H1 (cell line): ENCODE measurements around the gene TM9SF2. TPM values are rescaled to one million over a fixed set of nuclear protein-coding genes. Genes with fewer than 3 reads are reported as not detected.

Experiments used
- CTCF ChIA-PET: fragments of 300-600 bp; sonication (Branson Sonifier 250); formaldehyde crosslinking; loops from one replicate; lab custom pipeline; 2021; ENCODE audit not compliant: partially characterized antibody; lab: Charles Lee
- POLR2A ChIA-PET: fragments of 300-600 bp; sonication (Branson Sonifier 250); formaldehyde crosslinking; loops from one replicate; lab custom pipeline; 2021; ENCODE audit warnings: inconsistent platforms; ENCODE audit not compliant: partially characterized antibody; lab: Charles Lee
- DNase-seq, 2 experiments: peaks; one replicate each; pipeline versions ENCODE4 v3.0.0 to v3.0.0-alpha.2; 2010 to 2022; ENCODE audit warnings: low spot score in 2 of 2, low read depth in 1 of 2, mixed read lengths in 1 of 2
- FAIRE-seq: peaks from 2 replicates; lab custom pipeline; 2011; peaks lifted over from hg19 to GRCh38; lab: Jason Lieb, UNC
- H2AFZ ChIP-seq: 2 replicates; pipeline ENCODE4 v1.8.1; 2012; ENCODE audit warnings: low read length, inconsistent platforms
- H2AK5ac ChIP-seq: 2 replicates; pipeline ENCODE4 v1.6.1; 2013; ENCODE audit warnings: low read depth, low read length
- H2BK120ac ChIP-seq: replicated peaks from 2 replicates; pipeline ENCODE3; 2013; ENCODE audit warnings: low read depth, low read length, inconsistent platforms
- H2BK12ac ChIP-seq: 2 replicates; pipeline ENCODE4 v1.6.1; 2013; ENCODE audit warnings: low read depth, low read length
- H2BK15ac ChIP-seq: 2 replicates; pipeline ENCODE4 v1.6.1; 2013; ENCODE audit warnings: low read length
- H2BK20ac ChIP-seq: 2 replicates; pipeline ENCODE4 v1.6.1; 2013; ENCODE audit warnings: low read length
- H2BK5ac ChIP-seq: 2 replicates; pipeline ENCODE4 v1.6.1; 2013; ENCODE audit warnings: low read depth, low read length
- H3K14ac ChIP-seq: 2 replicates; pipeline ENCODE4 v1.6.1; 2013; ENCODE audit warnings: inconsistent platforms; ENCODE audit not compliant: insufficient read length
- H3K18ac ChIP-seq: 2 replicates; pipeline ENCODE4 v1.6.1; 2013; ENCODE audit warnings: low read length; ENCODE audit errors: extremely low read depth
- H3K23ac ChIP-seq: 2 replicates; pipeline ENCODE4 v1.6.1; 2013; ENCODE audit warnings: inconsistent platforms; ENCODE audit not compliant: insufficient read length
- H3K23me2 ChIP-seq: 2 replicates; pipeline ENCODE4 v1.6.1; 2013; ENCODE audit warnings: low read depth, low read length
- H3K27ac ChIP-seq: 2 replicates; pipeline ENCODE4 v1.6.1; 2011; ENCODE audit warnings: low read depth, low read length, inconsistent platforms
- H3K27me3 ChIP-seq, 4 experiments: replicated peaks in 1 of 4; 1 replicate in 1 of 4; 2 replicates in 3 of 4; pipeline versions ENCODE4 v1.6.1 to v1.8.1; 2011 to 2013; ENCODE audit warnings: low read length in 3 of 4, mild to moderate bottlenecking in 3 of 4, inconsistent platforms in 2 of 4, mixed read lengths in 2 of 4, moderate library complexity in 1 of 4; ENCODE audit not compliant: control insufficient read depth in 3 of 4, insufficient read depth in 3 of 4; ENCODE audit errors: extremely low read depth in 1 of 4
- H3K36me3 ChIP-seq, 4 experiments: 2 replicates each; pipeline versions ENCODE4 v1.6.1 to v1.8.1; 2011 to 2013; ENCODE audit warnings: mild to moderate bottlenecking in 4 of 4, low read length in 3 of 4, moderate library complexity in 2 of 4, control low read depth in 1 of 4, inconsistent platforms in 1 of 4; ENCODE audit not compliant: insufficient read depth in 4 of 4, control insufficient read depth in 2 of 4
- H3K4ac ChIP-seq: replicated peaks from 2 replicates; pipeline ENCODE3; 2013; ENCODE audit warnings: low read length, low read depth, mixed read lengths, inconsistent platforms; ENCODE audit not compliant: insufficient read length
- H3K4me1 ChIP-seq, 4 experiments: replicated peaks in 1 of 4; 1 replicate in 1 of 4; 2 replicates in 3 of 4; pipeline versions ENCODE4 v1.6.1 to v1.8.1; 2011 to 2013; ENCODE audit warnings: low read length in 3 of 4, inconsistent platforms in 2 of 4, mixed read lengths in 1 of 4; ENCODE audit not compliant: insufficient read depth in 4 of 4, control insufficient read depth in 3 of 4
- H3K4me2 ChIP-seq, 2 experiments: 2 replicates each; pipeline versions ENCODE4 v1.6.1 to v1.8.1; 2011 to 2013; ENCODE audit warnings: low read depth in 2 of 2, low read length in 2 of 2, control low read depth in 1 of 2, inconsistent platforms in 1 of 2, mild to moderate bottlenecking in 1 of 2; ENCODE audit not compliant: insufficient read depth in 1 of 2
- H3K4me3 ChIP-seq, 4 experiments: fragments of 200-600, 300-600 bp in 1 of 4; sonication (generic), shearing (Covaris generic), sonication (Bioruptor Twin) in 1 of 4; 2 replicates each; pipeline versions ENCODE4 v1.5.1 to v1.8.1; 2011 to 2016; ENCODE audit warnings: low read length in 4 of 4, low read depth in 3 of 4, control low read depth in 2 of 4, inconsistent platforms in 2 of 4, mild to moderate bottlenecking in 2 of 4, mixed read lengths in 1 of 4, moderate library complexity in 1 of 4; ENCODE audit not compliant: insufficient read depth in 2 of 4; ENCODE audit errors: extremely low read depth in 1 of 4
- H3K56ac ChIP-seq: replicated peaks from 2 replicates; pipeline ENCODE3; 2013; ENCODE audit warnings: low read depth, mild to moderate bottlenecking, mixed read lengths, low read length, inconsistent platforms; ENCODE audit not compliant: insufficient read length
- H3K79me1 ChIP-seq: 2 replicates; pipeline ENCODE4 v1.6.1; 2013; ENCODE audit warnings: low read depth, low read length, control low read depth
- H3K79me2 ChIP-seq, 2 experiments: 2 replicates each; pipeline versions ENCODE4 v1.6.1 to v1.8.1; 2012 to 2013; ENCODE audit warnings: low read length in 2 of 2, mild to moderate bottlenecking in 2 of 2, inconsistent platforms in 1 of 2; ENCODE audit not compliant: insufficient read depth in 2 of 2, control insufficient read depth in 1 of 2
- H3K9ac ChIP-seq, 4 experiments: replicated peaks in 1 of 4; 1 replicate in 1 of 4; 2 replicates in 3 of 4; pipeline versions ENCODE4 v1.6.1 to v1.8.1; 2011 to 2013; ENCODE audit warnings: low read depth in 3 of 4, low read length in 3 of 4, control low read depth in 2 of 4, mild to moderate bottlenecking in 2 of 4, moderate library complexity in 2 of 4, inconsistent platforms in 1 of 4; ENCODE audit errors: extremely low read depth in 1 of 4
- H3K9me3 ChIP-seq, 2 experiments: 2 replicates each; pipeline versions ENCODE4 v1.6.1 to v1.8.1; 2012 to 2013; ENCODE audit warnings: mild to moderate bottlenecking in 2 of 2, moderate library complexity in 2 of 2, control low read depth in 1 of 2, inconsistent platforms in 1 of 2, low read depth in 1 of 2, low read length in 1 of 2, mixed read lengths in 1 of 2; ENCODE audit not compliant: insufficient read depth in 2 of 2
- H4K20me1 ChIP-seq, 2 experiments: replicated peaks in 1 of 2; 2 replicates each; pipeline versions ENCODE3 to v1.8.1; 2011 to 2013; ENCODE audit warnings: inconsistent platforms in 2 of 2, low read length in 2 of 2, mild to moderate bottlenecking in 1 of 2; ENCODE audit not compliant: insufficient read depth in 2 of 2, control insufficient read depth in 1 of 2
- H4K5ac ChIP-seq: 2 replicates; pipeline ENCODE4 v1.6.1; 2013; ENCODE audit warnings: low read length, low read depth, mixed read lengths, inconsistent platforms; ENCODE audit not compliant: insufficient read length
- H4K8ac ChIP-seq: 2 replicates; pipeline ENCODE4 v1.8.0; 2013; ENCODE audit warnings: mild to moderate bottlenecking, moderate library complexity, low read length, inconsistent platforms; ENCODE audit not compliant: insufficient read depth; ENCODE audit errors: extremely low read depth
- H4K91ac ChIP-seq: replicated peaks from 2 replicates; pipeline ENCODE3; 2013; ENCODE audit warnings: low read length, mixed read lengths, inconsistent platforms; ENCODE audit not compliant: insufficient read length
- CEBPB ChIP-seq: IDR thresholded peaks from 2 replicates; pipeline ENCODE4 v1.6.1; 2012; ENCODE audit warnings: low read depth, low read length
- CHD1 ChIP-seq: IDR thresholded peaks from 2 replicates; pipeline ENCODE4 v1.6.1; 2012; ENCODE audit warnings: low read depth, low read length, improper control_type of control experiment
- CREB1 ChIP-seq: IDR thresholded peaks from 2 replicates; pipeline ENCODE4 v1.6.1; 2012; ENCODE audit warnings: inconsistent platforms
- KDM5A ChIP-seq: fragments of 200-600 bp; IDR thresholded peaks from 2 replicates; pipeline ENCODE4 v1.7.1; 2012; ENCODE audit warnings: mild to moderate bottlenecking, low read length, inconsistent platforms, mixed read lengths
- NANOG ChIP-seq: IDR thresholded peaks from 2 replicates; pipeline ENCODE4 v1.6.1; 2011; ENCODE audit warnings: low read length, low read depth, mild to moderate bottlenecking, inconsistent platforms; ENCODE audit not compliant: insufficient read depth, poor library complexity, severe bottlenecking
- PHF8 ChIP-seq: fragments of 200-600 bp; sonication (generic); conservative IDR thresholded peaks from 2 replicates; pipeline ENCODE4 v1.7.1; 2012; ENCODE audit warnings: low read depth, mild to moderate bottlenecking, inconsistent platforms, low read length, moderate library complexity
- SIN3A ChIP-seq, 2 experiments: IDR thresholded peaks in 1 of 2; conservative IDR thresholded peaks in 1 of 2; 2 replicates each; pipeline ENCODE4 v1.6.1; 2011 to 2012; ENCODE audit warnings: low read length in 2 of 2, improper control_type of control experiment in 1 of 2, low read depth in 1 of 2, mild to moderate bottlenecking in 1 of 2
- SRF ChIP-seq: IDR thresholded peaks from 2 replicates; pipeline ENCODE4 v1.6.1; 2011; ENCODE audit warnings: mild to moderate bottlenecking, low read depth, low read length, moderate library complexity
- TAF1 ChIP-seq: IDR thresholded peaks from 2 replicates; pipeline ENCODE4 v1.6.1; 2011; ENCODE audit warnings: mild to moderate bottlenecking, low read depth, low read length
- YY1 ChIP-seq: IDR thresholded peaks from 2 replicates; pipeline ENCODE4 v1.6.1; 2011; ENCODE audit warnings: low read depth, mild to moderate bottlenecking, low read length
- WGBS, 2 experiments: shearing (Covaris generic) in 1 of 2; methylation state at CpG; one replicate each; pipeline versions ENCODE4 v1.1.6 to v1.1.7; 2013 to 2015; ENCODE audit warnings: low lambda C conversion rate in 2 of 2, mixed read lengths in 2 of 2, inconsistent platforms in 1 of 2, low coverage in 1 of 2, missing lambda C conversion rate in 1 of 2; ENCODE audit not compliant: insufficient replicate concordance in 2 of 2, insufficient coverage in 1 of 2, insufficient read length in 1 of 2; ENCODE audit errors: extremely low coverage in 1 of 2, missing lambda C conversion rate in 1 of 2; 5-methylcytosine and 5-hydroxymethylcytosine counted together
- polyA plus RNA-seq, 7 experiments: library from polyadenylated mRNA; depleted of rRNA in 3 of 7; stranded (reverse) in 5 of 7; unstranded in 2 of 7; fragments of >200 nt in 5 of 7; fragments of 200-250 nt in 2 of 7; gene quantifications; 1 replicate in 5 of 7; 2 replicates in 1 of 7; 4 replicates in 1 of 7; pipeline versions ENCODE4 v1.2.1 to v1.2.3, GENCODE V29; 2011 to 2013; ENCODE audit warnings: missing spikeins in 2 of 7, mixed read lengths in 2 of 7
- total RNA-seq: library from RNA; stranded (reverse); fragmentation: NEBNext Ultra II Directional; extraction: Animal tissue kit (Norgen Biotek cat#: 25700); gene quantifications from 2 replicates; pipeline ENCODE4 v1.2.1, GENCODE V29; 2021
- TF ChIP-seq, protein P1 (sequence below): IDR thresholded peaks from 2 replicates; pipeline ENCODE4 v1.6.1; 2011; ENCODE audit warnings: low read length, improper control_type of control experiment

TM9SF2 gene
- total and polyA plus RNA-seq, 2 of the 8 experiments (the other 6 are each of a cell fraction or from before 2014, with no cell fraction given): 68.0 to 101 TPM

DNA sequence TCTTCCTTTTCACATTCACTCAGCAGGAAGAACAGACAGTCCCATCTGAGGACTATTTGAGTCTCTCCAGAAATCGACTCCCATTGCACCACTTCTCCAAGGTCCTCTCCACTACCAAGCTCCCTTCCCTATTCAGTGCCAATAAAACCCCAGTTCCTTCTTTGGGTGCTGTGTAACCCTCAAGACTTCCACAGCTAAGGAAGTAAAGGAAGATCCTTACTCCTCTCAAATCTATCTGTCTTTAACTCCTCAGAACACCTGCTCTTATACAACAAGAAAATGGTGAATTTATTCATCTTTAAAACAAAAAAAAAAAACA lies 29.2 kb upstream of the TM9SF2 start:
- no peak overlapping the region for H3K4me2 ChIP-seq
- no peak overlapping the region for H2BK5ac ChIP-seq
- H3K27ac ChIP-seq: no peak overlapping the region
- H2BK120ac ChIP-seq: no peak overlapping the region
- H4K8ac ChIP-seq: no peak overlapping the region
- H3K56ac ChIP-seq: no peak overlapping the region
- peaks cover 4% of the 10 kb centered on the region; the same call in 1 of the 2 replicates for H3K23me2 ChIP-seq
- no peak for FAIRE-seq
- no peaks in the 10 kb centered on the region for H3K27me3 ChIP-seq
- H2BK15ac ChIP-seq: no peak overlapping the region
- no peak overlapping the region for H2AFZ ChIP-seq
- no peaks in the 10 kb centered on the region for H3K9me3 ChIP-seq
- H3K4ac ChIP-seq: no peak overlapping the region
- H4K20me1 ChIP-seq: no peaks in the 10 kb centered on the region
- no peak overlapping the region for H3K23ac ChIP-seq
- no peak for TF ChIP-seq NANOG
- TF ChIP-seq, protein P1, sequence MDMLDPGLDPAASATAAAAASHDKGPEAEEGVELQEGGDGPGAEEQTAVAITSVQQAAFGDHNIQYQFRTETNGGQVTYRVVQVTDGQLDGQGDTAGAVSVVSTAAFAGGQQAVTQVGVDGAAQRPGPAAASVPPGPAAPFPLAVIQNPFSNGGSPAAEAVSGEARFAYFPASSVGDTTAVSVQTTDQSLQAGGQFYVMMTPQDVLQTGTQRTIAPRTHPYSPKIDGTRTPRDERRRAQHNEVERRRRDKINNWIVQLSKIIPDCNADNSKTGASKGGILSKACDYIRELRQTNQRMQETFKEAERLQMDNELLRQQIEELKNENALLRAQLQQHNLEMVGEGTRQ: no peak
- no peak for TF ChIP-seq KDM5A
- TF ChIP-seq YY1: no peak
- no peak for TF ChIP-seq SIN3A (conservative IDR thresholded peaks at IDR 0.05 in 1 of 2, IDR thresholded peaks at IDR 0.05 in 1 of 2; ENCODE audit: low read depth in 1 of 2, low read length in 2 of 2)
- TF ChIP-seq CEBPB: no peak
- TF ChIP-seq TAF1: no peak
- no peak for TF ChIP-seq CHD1
- no peak for TF ChIP-seq SRF
- no peak for TF ChIP-seq PHF8
- TF ChIP-seq CREB1: no peak
- TF ChIP-seq, all 59 proteins: peak for 0
- Histone ChIP-seq H3K14ac (no peak overlapping the region), H3K36me3 (no peaks in the 10 kb centered on the region), H3K9ac (no peak overlapping the region), H2AK5ac (no peak overlapping the region), H3K4me1 (peaks cover 0 to 6% (median under 1%) of the 10 kb centered on the region in 4 experiments; a peak in 5 of 7 replicates), H3K79me1 (no peaks in the 10 kb centered on the region), H4K5ac (no peak overlapping the region), H2BK20ac (0 out of 2 replicates have a peak overlapping the region, but pooled peaks have one; percentile 83), H3K79me2 (no peaks in the 10 kb centered on the region), H3K18ac (no peak overlapping the region), H4K91ac (no peak overlapping the region), H2BK12ac (no peak overlapping the region), H3K4me3 (no peak overlapping the region)
- CTCF ChIA-PET: interaction anchor here (1.4 to 1.7 kb wide), 3 partner anchors 9 to 35 kb away, joined by 4 to 7 read pairs (median 5); no protein-coding TSS in a partner anchor
- DNase-seq: no peak
- POLR2A ChIA-PET: interaction anchor here (1.1 to 1.3 kb wide), 2 partner anchors 17 to 52 kb away, joined by 3 read pairs; no protein-coding TSS in a partner anchor
- WGBS, 2 experiments: 90% methylated on average over 1 of the region's 1 CpG; no CpG with 5 or more reads in 1 of the 2 experiments
